Gastroesophageal sphincter (tissue), 3 donors: ENCODE measurements around the gene SPCS2.

Source experiments
- POLR2A ChIP-seq, 2 donors: fragments of 450-650 bp; IDR thresholded peaks; one replicate each; pipeline ENCODE4 v1.6.1; 2017; ENCODE audit warnings: antibody characterized with exemption in 2 of 2, mild to moderate bottlenecking in 2 of 2, moderate library complexity in 1 of 2
- TF ChIP-seq, protein P1 (sequence below), 4 experiments: fragments of 200-600 bp in 2 of 4; fragments of 450-650 bp in 2 of 4; sonication (generic) in 1 of 4; IDR thresholded peaks; one replicate each; pipeline ENCODE4 v1.5.1; 2017 to 2019; ENCODE audit warnings: antibody characterized with exemption in 4 of 4, mild to moderate bottlenecking in 2 of 4, moderate library complexity in 2 of 4

DNA sequence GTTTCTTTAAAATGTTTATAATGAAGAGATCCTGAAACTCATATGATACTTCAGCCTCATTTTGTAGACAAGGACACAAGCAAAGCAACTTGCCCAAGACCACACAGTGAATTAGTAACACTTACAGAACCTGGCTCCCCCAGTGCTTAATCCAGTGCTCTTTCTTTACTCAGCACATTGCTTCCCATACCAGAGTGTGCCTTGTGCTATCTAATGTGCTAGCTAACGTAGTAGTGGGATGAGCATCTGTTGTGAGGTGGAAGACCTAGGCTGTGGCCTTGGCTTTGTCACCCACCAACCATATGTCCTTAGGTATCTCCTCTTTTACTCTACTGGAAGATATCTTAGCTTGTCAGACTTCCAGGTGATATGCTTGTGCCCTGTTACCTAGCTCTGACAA, 5.1 kb downstream of the SPCS2 start:
- TF ChIP-seq, protein P1, sequence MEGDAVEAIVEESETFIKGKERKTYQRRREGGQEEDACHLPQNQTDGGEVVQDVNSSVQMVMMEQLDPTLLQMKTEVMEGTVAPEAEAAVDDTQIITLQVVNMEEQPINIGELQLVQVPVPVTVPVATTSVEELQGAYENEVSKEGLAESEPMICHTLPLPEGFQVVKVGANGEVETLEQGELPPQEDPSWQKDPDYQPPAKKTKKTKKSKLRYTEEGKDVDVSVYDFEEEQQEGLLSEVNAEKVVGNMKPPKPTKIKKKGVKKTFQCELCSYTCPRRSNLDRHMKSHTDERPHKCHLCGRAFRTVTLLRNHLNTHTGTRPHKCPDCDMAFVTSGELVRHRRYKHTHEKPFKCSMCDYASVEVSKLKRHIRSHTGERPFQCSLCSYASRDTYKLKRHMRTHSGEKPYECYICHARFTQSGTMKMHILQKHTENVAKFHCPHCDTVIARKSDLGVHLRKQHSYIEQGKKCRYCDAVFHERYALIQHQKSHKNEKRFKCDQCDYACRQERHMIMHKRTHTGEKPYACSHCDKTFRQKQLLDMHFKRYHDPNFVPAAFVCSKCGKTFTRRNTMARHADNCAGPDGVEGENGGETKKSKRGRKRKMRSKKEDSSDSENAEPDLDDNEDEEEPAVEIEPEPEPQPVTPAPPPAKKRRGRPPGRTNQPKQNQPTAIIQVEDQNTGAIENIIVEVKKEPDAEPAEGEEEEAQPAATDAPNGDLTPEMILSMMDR (IDR thresholded peaks at IDR 0.05), result no peak
- no peak for TF ChIP-seq POLR2A (IDR thresholded peaks at IDR 0.05)
